Stimulated activated CD4-positive, alpha-beta T cell treated with anti-CD3 and anti-CD28 coated beads, Interleukin-12 subunit alpha, Interleukin-12 subunit beta, amount 100 ng/mL, for 48 hours (primary cell): ENCODE results near the gene WDR55.
"Not testable (repeated sequence)": the region's sequence is repeated elsewhere in the genome, so short reads cannot be mapped to it uniquely, and the experiment has no call there.

ENCODE experiments used
- DNase-seq, 3 donors: peaks; one replicate each; pipeline ENCODE4 v3.0.0-alpha.2; 2020; ENCODE audit warnings: low read depth in 2 of 3, low spot score in 1 of 3

The WDR55 gene

GRCh38 chr5:140647042-140647419, 17.7 kb upstream of the WDR55 start:
- DNase-seq = no peak

GRCh38 chr5:140658870-140659269, 5.8 kb upstream of the WDR55 start:
- no peak for DNase-seq

- not testable (repeated sequence) for DNase-seq
These were observed 4.3 kb upstream of the WDR55 start for GRCh38 chr5:140660371-140660770.

GRCh38 chr5:140664030-140664358, 710 bp upstream of the WDR55 start:
- DNase-seq = no peak

GRCh38 chr5:140671035-140671434, 6.3 kb downstream of the WDR55 start:
- DNase-seq = not testable (repeated sequence)

GRCh38 chr5:140671472-140672125, 6.9 kb downstream of the WDR55 start:
- DNase-seq = no peak

- no peak for DNase-seq
These were observed 7.9 kb downstream of the WDR55 start for GRCh38 chr5:140672455-140673186.

- no peak for DNase-seq
These were observed 8.7 kb downstream of the WDR55 start, which contains the start of gene DND1 for GRCh38 chr5:140673187-140673976. TSS of gene DND1 (minus strand) at chr5:140673576. CDS start at chr5:140673542, 34 bp downstream.

- no peak for DNase-seq
These were observed 9.5 kb downstream of the WDR55 start for GRCh38 chr5:140674211-140674610.

- DNase-seq = no peak
These were observed 9.9 kb downstream of the WDR55 start for GRCh38 chr5:140674629-140675028.

GRCh38 chr5:140677947-140678346, 13.2 kb downstream of the WDR55 start:
- DNase-seq = no peak

- no peak for DNase-seq
These were observed 14.3 kb downstream of the WDR55 start for GRCh38 chr5:140678993-140679392.

GRCh38 chr5:140690376-140690932, 25.8 kb downstream of the WDR55 start:
- no peak for DNase-seq

- peak; percentile 80 to 85 (median 81) for DNase-seq
These were observed 26.5 kb downstream of the WDR55 start, which contains the start of the genes HARS1 and HARS2 for GRCh38 chr5:140690941-140691924. TSS of gene HARS1 (minus strand) at chr5:140691370. CDS start at chr5:140691304, 66 bp downstream. TSS of gene HARS2 (plus strand) at chr5:140691455. CDS start at chr5:140691649, 194 bp downstream.

- DNase-seq = no peak
These were observed 29.6 kb downstream of the WDR55 start for GRCh38 chr5:140694276-140694675.

GRCh38 chr5:140696891-140697492, 32.3 kb downstream of the WDR55 start:
- no peak for DNase-seq

- DNase-seq = peak; percentile 87 to 88 (median 87)
These were observed 35.8 kb downstream of the WDR55 start, which contains the start of gene ZMAT2 for GRCh38 chr5:140700177-140701144. TSS of gene ZMAT2 (plus strand) at chr5:140700447. CDS start at chr5:140700461, 14 bp downstream.

GRCh38 chr5:140707812-140708211, 43.1 kb downstream of the WDR55 start:
- no peak for DNase-seq
